HG03097 (cell line): Measurements from ENCODE around the gene CNIH4.
"Not testable (repeated sequence)": the region's sequence is repeated elsewhere in the genome, so short reads cannot be mapped to it uniquely, and the experiment has no call there.

ENCODE experiments used
- ATAC-seq: cut with Tn5 transposase; IDR thresholded peaks from one replicate; pipeline ENCODE4 v1.9.1; 2021; ENCODE audit not compliant: unreplicated experiment, low FRiP score

The CNIH4 gene

GRCh38 chr1:224392411-224393249 is 36.0 kb downstream of the CNIH4 start:
- ATAC-seq = no peak

- ATAC-seq = no peak
Measured at GRCh38 chr1:224393294-224393693, 36.6 kb downstream of the CNIH4 start.

- no peak for ATAC-seq
Measured at GRCh38 chr1:224399887-224400286, 43.2 kb downstream of the CNIH4 start.

DNA sequence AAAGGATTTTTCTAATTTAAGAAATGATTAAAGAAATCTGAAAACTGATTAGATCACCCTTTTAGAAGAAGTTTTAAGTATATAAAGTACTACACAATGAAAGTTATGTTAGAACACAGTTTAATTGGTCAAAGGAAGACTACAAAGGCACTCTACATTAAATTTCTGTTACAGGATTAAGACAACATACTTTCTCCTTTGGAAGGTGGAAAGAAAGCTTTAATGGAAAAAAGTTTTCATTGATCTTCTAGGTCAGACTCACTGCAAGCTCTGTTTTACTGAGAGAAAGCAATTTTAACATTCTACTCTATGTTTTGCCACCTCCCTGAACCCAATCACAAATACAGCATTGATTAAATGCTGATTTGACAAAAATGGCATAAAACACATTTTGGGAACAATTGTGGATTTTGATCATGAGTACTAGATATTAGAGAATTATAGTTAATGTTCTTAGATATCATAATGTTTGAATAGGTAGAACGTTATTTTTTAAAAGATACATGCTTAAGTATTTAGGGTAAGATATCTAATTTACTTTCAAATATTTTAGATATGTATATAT is 45.9 kb downstream of the CNIH4 start:
- no peak for ATAC-seq

DNA sequence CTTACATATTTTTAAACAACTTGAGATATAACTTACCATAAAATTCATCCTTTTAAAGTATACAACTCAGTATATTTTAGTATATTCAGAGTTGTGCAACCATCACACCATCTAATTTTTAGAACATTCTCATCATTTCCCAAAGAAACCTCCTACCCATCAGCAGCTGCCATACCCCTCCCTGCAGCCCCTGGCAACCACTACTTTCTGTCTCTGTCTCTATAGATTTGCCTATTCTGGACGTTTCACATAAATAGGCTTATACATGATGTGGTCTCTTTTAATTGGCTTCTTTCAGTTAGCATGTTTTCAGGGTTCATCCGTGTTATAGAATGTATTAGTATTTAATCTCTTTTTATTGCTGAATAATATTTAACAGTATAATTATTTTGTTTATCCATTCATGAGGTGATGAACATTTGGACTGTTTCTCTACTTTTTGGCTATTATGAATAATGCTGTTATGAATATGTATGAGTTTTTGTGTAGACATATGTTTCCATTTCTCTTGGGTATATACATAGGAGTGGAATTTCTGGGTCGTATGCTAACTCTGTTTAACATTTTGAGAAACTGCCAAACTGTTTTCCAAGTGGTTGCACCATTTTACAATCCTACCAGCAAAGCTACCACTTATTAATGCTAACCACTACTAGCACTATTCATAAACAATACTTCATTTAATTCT is 48.4 kb downstream of the CNIH4 start:
- ATAC-seq = no peak

DNA sequence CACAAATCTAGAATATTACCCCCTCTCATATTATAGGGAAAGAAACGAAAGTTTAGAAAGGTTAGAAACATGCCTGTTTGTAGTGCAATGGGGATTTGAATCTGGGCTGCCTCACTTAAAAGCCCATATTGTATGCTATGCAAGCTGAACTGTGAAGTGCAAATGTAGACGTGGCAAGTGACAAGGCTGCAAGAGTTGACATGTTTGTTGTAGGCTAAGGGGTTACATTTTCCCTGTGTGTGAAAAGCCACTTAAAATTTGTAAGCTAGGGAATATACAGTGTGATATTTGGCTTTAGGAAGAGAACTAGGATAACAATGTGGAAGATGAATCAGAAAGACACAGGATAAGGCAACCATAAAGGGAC is 48.9 kb downstream of the CNIH4 start:
- ATAC-seq = no peak

GRCh38 chr1:224406216-224406615 is 49.5 kb downstream of the CNIH4 start:
- no peak for ATAC-seq

GRCh38 chr1:224407571-224408293 is 51.1 kb downstream of the CNIH4 start:
- no peak for ATAC-seq

- no peak for ATAC-seq
Measured at GRCh38 chr1:224408294-224408590, 51.6 kb downstream of the CNIH4 start.

DNA sequence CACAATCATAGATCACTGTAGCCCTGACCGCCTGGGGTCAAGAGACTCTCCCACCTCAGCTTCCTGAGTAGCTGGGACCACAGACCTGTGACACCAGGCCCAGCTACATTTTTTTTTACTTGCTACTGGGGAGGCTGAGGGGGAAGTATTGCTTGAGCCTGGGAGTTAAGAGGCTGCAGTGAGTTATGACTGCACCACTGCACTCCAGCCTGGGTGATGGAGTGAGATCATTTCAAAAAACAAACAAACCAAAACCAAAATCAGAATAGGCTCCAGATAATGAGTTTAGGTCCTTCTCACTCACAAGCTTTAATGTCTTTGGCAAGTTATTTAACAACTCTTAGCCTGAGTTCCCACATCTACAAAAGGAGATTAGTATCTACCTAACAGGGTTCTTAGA is 55.1 kb downstream of the CNIH4 start:
- ATAC-seq = no peak

DNA sequence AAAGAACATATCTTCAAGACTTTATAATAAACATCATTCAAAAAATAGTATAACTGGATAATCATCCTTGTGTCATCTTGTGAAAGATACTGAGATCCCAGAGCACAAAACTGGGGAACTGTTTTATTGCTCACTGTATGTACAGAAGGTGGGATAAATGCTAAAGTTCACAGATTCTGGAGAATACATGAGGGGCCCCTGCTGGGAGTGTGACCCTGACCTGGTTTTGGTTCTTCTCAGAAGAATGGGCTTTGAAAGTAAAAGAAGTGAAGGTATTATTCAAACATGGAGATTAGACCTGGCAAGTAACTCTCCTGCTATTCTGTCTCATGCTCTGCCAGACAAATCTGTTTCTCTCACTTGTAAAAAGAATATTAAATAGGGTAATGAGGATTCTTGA is 63.4 kb downstream of the CNIH4 start:
- no peak for ATAC-seq

- ATAC-seq = no peak
Measured at GRCh38 chr1:224425279-224425884, 68.7 kb downstream of the CNIH4 start.

DNA sequence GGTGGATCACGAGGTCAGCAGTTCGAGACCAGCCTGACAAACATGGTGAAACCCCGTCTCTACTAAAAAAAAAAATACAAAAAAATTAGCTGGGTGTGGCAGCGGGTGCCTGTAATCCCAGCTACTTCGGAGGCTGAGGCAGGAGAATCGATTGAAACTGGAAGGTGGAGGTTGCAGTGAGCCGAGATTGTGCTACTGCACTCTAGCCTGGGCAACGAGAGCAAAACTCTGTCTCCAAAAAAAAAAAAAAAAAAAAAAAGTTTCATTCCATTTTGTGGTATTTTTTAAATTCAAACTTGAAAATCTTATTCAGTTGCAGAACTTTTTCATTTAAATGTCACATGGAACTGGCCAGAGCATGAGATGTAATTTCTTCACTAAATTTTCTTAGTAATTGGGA is 70.2 kb downstream of the CNIH4 start:
- ATAC-seq = not testable (repeated sequence)

- no peak for ATAC-seq
Measured at GRCh38 chr1:224427346-224427745, 70.7 kb downstream of the CNIH4 start.

GRCh38 chr1:224428713-224429112 is 72.0 kb downstream of the CNIH4 start:
- not testable (repeated sequence) for ATAC-seq
